GM19238 (cell line): ENCODE results near the gene CHMP6.

Experiments used
- DNase-seq: peaks from one replicate; pipeline ENCODE4 v3.0.0; 2011; ENCODE audit warnings: low spot score; ENCODE audit not compliant: insufficient read length

CHMP6 gene

DNA sequence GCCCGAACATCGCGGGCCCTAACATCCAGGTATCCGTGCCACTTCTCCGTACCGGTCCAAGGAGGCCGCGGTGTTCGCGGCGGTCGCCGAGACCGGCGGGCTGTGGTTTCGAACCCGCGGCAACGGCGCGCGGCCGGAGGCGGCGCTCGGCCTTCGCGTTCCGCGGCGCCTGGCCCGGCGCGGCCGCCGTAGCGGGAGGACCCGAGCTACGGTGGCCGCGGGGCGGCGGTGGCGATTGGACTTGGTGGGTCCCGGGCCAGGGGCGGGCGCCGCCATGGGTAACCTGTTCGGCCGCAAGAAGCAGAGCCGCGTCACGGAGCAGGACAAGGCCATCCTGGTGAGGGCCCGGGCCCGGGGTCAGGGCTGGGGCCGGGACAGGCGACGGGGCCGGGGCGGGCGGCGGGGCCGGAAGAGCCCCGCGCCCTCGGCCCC is at the start of gene CHMP6:
TSS of gene CHMP6 (plus strand) at position 197 of the 432 bp plus-strand sequence. CDS start at position 275, 78 bp downstream.
- peak; percentile 90 for DNase-seq

DNA sequence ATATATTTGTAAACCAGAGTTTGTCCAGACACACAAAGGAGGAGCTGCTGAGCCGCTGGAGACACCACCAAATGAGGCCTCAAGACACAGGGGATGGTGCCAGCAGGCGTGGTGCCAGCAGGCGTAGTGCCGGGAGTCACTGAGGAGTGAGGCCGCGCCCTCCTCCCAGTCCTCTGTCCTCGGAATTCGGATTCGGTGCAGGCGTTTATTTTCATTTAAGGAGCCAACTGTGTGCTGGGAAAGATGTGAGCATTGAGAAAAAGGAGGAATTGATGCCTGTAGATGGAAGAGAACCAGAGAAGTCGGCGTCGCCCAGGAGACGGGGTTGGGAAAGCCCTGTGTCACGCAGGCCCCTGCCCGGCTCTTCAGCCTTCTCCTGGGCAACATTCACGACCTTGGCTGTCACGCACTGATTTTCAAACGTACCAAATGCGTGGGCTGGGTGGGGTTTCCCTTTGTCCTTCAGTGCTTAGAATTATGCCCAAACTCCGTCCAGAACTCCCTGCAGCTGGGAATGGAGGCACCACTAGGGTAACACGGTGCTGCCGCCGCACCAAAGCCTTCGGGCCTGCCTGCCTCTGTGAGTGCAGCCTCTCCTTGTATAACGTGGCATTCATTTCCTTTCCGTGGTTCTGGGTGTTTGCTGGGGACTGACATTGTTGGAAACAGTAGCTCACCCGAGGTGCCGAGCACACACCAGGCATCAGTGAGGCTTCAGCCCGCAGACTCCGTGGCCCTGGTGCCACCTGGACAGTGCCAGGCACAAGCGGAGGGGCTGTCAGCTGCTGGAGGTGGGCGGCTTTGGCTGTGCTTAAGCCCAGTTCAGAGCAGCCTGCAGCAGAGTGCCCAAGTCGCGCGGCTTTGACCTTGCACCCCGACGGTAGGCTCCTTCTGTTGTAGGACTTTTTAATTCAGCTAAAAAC is 49.0 kb upstream of the CHMP6 start:
- no peak for DNase-seq

DNA sequence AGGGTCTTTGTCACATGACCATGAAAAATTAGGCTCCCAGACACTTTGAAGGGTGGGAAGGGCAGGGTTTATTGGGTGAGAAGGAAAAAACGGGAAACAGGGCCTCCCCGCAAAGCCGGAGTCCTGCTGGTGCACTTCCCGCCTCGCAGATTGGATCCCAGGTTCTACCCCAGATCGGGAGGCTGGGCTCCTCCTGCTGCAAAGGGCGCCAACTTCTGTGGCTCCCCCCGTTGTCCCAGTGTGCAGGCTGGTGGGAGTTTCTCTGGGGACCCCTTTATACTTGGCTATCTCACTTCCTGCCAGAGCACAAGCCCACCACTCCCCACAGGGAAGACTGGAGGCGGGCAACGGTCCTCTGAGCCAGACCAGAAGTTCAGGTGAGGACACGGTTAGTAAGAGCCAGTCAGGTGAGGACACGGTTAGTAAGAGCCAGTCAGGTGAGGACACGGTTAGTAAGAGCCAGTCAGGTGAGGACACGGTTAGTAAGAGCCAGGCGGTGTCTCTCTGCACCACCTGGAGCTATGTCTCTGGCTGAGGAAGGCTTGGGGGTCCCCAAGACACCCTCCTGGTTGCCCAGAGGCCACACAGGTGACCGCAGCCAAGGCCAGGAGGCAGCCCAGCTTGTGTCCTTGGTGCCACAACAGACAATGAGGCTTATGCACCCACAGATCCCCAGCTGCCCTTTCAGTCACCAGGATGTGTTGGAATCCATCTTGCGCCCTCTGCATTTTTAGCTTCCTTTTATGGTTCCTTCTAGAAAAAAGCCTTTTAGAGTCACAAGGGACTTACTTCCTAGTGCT is 48.1 kb upstream of the CHMP6 start:
- DNase-seq = no peak

DNA sequence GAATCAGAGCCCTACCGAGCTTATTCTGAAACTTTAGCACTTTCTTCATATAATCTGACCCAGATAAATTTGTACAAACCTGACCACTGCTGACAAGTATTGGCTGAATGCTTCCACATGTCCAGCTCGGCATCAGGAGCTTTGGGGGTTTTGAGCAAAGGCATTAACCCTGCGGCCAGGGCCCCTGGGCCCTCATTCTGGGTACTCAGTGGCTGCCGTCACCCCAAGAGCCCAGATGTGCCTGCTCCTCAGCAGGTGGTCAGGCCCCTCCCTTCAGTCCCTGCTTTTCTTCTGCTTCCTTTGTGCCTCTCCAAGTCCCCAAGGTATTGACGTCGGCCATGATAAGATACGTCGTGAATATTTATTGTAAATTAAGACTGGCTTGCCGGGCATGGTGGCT is 47.3 kb upstream of the CHMP6 start:
- no peak for DNase-seq

DNA sequence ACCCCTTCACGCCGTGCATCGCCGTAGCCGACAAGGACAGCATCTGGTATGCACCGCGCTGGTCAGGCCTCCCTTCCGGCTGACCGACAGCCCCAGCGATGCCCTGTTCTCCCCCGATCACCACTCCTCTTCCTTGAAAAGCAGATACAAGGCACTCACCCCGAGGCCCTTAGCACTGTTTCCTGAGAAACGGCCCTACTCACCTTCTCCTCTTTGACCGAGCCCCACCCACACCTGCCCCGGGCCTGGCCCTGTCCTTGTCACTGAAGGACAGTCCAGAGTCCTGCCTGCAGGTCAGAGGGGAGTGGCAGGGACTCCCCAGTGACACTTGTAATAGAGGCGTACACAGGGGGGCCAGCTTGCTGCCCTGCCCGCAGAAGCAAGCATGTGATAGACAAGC is 45.9 kb upstream of the CHMP6 start:
- no peak for DNase-seq

DNA sequence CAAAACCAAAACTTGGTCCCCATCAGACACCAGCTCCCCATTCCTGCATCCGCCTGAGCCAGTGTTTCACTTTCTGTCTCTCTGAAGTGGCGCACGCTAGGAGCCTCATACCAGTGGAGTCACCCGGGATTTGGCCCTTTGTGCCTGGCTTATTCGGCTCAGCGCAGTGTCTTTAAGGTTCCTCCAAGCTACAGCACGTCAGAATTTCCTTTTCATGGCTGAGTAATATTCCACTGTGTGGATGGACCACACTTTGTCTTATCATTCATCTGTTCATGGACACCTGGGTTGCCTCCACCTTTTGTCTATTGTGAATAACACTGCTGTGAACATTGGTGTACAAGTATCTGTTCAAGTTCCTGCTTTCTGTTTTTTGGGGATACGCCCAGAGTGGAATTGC is 45.2 kb upstream of the CHMP6 start:
- DNase-seq = no peak

DNA sequence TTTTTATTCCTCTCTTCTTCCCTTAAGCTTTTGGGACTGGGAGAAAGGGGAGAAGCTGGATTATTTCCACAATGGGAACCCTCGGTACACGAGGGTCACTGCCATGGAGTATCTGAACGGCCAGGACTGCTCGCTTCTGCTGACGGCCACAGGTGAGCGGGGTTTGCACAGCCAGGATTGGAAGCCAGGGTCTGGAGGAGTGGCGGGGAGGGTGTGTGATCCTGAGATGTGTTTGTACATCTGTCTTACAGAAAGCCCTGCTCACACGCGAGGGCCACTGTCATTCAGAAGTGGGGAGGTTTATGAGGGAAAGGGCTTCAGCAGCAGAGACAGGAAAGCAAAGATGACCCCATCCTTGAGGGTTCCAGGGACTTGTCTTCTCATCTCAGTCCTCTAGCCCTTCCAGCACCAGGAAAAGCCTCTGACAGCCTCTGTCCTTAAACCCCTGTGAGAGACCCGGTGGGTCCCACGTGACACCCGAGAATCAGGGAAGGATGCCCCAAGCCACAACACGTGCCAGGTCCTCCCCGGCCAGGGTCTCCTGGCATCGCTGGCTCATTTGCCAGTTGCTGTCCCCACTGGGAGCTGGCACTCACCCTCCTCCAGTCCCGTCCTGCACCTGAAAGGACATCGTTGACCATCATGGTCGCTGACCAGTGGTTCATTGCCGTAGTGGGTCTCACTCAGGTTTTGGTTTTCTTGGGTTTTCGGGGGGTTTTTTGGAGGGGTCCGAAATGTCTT is 44.3 kb upstream of the CHMP6 start:
- no peak for DNase-seq

DNA sequence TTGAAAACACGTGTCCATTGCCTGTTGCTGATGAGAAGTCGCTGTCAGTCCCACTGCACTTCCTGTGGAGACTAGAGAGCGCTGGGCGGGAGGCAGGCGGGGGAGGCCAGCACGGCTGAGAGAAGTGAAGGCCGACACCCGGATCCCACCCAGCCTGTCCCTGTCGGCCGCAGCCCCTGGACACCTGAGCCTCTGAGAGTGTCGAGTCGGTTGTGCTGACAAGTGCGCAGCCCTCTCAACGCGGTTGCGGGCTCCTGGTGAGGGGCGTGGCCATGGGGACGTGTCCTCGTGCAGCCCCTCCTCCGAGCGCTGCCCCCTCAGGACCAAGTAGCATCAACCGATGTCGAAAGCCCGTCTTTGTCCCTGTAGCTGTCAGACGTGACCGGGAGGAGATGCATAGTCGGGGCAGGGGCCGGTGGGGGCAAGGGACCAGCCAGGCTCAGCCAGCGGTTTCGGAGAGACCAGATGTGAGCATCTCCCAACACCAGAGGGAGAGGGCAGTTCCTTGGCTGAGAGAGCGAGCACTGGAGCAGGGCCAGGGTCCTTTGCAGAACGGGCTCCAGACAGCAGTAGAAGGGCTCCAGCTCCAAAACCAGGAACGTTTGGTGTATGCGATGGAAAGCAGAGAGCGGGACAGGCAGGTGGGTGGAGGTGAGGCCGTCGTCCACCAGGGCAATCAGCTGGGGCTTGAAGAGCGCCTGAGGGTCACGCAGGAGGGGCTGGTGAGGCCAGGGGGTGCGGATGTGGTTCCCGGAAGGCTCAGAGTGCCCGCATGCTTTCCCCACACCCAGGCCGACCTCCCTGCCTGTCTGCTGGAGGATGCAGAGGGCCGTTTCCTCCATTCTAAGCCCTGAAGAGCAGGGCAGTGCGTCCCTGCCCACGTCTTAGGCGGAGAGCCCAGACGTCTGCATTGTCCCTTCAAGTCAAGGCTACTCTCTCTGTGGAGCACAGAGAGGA is 43.3 kb upstream of the CHMP6 start:
- DNase-seq = no peak

DNA sequence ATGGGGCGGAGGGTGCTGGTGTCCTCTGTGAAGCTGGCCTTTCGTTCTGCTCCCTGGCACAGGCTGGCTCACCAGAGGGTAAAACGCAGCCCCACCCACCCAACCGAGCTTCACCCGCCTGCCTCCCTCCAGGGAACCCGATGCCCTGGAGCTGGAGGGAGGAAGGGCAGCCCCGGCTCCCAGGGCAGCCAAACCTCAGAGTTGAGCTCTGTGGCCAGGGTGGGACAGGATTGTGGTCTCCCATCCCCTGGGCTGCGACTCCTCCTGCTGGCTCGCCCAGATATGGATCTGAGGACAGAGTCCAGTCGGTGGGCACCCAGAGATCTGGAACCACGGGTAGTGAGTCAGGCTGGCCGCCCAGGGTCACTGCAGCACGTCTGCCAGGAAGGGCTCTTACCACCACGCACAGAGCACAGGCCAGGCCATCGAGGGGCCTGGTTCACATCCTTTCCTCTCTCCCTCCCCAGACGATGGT is 42.6 kb upstream of the CHMP6 start:
- DNase-seq = no peak

DNA sequence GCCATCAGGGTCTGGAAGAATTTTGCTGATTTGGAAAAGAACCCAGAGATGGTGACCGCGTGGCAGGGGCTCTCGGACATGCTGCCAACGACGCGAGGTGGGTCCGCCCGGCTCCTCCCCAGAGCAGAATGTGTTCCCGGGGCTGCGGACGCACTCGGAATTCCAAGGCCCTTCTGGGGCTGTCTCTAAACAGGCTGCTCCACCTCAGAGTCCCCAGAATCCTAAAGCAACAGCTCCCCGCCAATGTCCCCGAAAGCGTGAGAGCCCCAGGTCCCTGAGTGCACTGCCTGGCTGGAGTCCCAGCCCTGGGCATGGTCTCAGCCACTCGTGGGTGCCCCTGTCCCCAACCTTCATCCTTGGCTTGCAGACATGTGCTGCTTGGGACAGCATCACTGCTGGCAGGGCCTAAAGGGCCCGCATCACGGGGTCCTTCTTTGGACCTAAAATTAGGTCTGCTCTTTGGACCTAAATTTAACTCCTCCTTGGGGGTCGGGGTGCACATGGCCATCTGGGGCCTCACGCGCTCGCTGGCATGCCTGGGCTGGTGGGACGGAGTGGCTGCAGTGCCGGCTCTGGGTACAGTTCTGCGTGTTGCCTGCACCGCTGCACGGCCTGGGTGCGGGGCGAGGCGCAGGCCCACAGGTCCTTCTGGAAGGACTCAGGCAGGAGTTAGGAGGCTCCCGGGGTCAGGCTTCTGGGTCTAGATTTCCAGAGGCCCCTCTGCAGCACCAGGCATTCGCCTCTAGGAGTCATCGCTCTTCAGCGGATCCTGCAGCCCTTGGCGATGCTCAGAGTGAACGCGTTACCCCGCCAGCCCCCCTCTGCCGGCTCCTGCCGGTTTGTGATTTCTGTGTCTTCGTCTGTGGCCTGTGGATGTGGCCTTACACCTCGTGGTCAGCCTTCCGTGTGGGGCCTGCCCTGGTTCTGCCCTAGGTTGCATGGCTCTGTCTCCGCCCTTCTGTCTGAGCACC is 41.9 kb upstream of the CHMP6 start:
- DNase-seq = no peak

DNA sequence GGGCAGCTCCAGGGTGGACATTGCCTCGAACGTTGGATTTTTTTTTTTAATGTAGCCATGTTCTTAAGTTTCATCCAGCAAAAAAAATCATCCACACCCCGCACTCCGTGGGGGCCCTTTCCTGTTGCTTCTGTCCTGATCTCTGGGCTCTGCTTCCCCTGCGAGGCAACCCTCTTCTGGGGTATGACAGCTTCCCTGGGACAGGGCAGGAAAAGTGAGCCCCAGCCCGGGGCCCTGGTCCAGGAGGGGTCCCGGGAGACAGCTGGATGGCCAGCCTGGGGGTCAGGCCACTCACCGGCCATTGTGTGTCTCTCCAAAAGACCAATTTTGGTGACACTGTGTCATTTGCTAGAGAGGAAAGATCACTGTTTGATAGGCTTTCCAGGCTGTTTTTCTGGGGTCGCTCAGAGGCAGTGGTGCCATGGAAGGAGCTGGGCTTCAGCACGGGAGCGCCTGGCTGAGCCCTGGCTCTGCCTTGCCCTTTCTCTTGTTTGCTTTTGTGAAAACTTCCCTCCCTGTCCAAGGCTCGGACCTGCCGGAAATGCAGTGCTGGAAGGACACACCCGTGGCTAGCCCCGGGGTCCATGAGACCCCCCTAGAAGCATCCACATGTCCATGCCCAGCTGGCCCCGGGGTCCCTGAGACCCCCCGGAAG is 41.0 kb upstream of the CHMP6 start:
- DNase-seq = no peak

DNA sequence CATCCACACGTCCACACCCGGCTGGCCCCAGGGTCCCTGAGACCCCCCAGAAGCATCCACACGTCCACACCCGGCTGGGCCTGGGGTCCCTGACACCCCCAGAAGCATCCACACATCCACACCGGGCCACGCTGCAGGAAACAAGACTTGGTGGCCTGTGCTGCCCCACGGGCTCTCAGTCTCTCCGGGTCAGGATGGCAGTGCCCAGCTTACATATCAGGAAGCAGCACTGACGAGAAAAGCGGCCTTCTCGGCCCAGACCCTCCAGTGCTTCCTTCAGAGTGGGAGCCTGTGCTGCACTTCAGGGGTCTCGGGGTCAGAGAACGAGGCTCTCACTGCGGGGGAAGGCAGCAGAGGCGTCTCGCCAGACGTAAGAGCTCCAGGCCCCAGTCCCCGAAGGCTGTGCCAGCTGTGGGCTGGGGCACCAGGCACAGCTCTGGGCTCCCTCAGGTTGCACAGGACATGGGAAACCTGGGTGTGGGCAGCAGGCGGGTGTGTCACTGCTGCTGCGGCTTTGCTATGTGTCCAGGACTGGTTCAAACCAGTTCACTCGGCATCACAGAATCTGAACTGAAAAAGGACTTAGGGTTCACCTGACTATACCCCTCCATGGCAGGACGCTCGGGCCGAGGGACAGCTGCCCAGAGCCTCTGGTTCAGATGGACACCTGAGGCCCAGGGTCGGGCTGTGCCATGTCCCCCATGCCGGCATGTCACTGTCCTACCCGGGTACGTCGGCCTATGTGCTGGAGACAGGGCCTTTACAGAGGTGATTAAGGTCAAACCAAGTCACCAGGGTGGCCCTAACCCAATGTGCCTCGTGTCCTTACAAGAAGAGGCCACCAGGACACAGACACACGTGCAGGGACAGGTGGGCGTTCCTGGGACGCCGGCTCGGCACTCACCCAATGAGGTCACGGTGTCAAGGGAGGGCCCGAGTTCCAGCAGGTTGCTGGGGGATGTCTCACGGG is 40.2 kb upstream of the CHMP6 start:
- DNase-seq = no peak

DNA sequence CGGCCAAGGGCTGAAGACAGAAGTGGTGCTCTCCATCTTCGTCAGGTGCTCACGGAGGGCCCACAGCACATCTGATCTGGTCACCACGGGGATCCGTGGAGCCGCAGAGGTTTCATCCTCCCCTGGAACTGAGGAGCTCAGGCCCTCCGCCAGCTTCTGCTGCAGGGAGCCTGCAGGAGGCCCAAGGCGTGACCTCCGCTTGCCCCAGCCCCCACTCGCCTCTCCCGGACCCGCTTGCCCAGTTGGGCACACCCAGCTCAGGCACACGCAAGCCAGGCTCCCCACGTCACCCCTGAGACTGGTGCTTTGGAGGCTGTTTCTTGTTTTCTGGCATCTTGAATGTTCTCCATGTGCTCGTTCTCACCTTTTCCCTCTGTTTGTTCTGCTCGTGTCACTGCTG is 39.4 kb upstream of the CHMP6 start:
- DNase-seq = no peak

DNA sequence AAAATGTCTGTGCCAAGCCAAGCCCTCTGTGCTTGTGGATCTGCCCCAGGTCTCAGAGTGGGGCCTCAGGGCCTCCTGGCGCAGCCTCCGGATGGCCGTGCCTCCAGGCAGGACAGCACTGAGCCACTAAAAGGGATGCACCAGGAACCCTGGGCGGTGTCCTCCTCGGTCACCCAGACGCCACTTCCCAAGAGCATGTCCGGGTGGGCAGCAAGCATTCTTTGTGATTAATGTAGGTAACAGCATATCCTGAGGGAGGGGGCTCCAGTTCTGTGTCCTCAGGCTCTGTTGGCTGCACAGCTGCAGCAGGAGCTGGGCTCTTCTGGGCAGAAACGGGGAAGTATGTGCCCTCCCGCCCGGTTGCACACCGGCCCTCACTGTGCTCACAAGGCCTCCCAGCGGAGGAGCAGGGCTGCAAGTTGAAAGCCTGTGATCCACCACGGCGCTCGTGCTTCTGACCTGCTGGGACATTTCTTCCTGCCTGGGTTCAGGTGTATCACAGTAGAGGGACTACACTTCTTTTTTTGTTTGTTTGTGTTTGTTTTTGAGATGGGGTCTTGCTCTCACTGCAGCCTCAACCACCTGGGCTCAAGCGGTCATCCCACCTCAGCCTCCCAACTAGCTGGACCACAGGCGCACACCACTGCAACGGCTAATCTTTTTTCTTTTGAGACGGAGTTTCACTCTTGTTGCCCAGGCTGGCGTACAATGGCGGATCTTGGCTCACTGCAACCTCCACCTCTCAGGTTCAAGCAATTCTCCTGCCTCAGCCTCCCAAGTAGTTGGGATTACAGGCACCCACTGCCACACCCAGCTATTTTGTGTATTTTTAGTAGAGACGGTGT is 37.9 kb upstream of the CHMP6 start:
- DNase-seq = no peak

DNA sequence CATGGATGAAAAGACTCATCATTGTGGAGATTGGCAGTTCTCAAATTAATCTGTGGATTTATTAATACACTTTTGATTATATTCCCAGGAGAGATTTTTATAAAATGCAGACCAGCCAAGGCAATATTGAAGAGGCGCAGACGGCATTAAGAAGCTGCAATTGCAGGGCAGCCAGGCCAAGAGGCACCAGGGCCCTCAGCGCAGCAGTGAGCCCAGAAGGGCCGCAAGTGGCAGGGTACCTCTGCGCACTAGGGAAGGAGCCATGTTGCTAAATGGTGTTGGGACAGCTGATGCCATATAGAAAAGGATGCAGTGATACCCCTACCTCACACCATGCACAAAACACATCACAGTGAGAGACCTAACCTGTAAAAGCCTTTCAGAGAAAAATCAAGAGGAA is 36.6 kb upstream of the CHMP6 start:
- DNase-seq = no peak

DNA sequence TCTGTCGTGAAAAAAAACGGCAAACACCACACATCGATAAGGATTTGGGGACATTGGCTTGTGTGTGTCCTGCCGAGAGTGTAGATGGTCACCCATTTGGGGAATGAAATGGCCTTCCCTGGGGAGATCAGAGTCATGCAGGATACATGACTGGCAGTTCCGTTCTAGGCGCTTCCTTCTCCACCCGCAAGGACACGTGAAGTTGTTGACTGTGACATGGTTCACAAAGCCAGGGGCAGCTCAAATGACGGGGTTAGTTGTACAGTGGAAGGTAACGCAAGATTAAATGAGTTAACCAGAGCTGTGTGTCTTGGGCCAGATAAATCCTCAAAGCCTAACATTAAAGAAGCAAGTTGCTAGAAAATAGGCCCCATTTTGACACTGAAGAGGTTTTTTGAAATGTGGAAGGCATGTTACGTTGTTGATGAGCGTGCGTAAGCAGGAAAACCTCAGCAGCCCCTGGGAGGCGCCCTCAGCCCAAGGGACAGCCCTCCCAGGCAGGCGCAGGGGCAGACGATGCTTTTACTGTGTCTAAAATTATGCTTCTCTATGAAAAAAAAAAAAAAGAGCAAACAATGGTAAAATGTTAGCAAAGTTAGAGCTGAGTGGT is 35.9 kb upstream of the CHMP6 start:
- DNase-seq = no peak
